A549 (cell line): Measurements from ENCODE around the gene XPR1. TPM values are rescaled to one million over a fixed set of nuclear protein-coding genes. Genes with fewer than 3 reads are reported as not detected.

ENCODE experiments used
- ATAC-seq, 2 experiments: fragments of 200-7000 bp in 1 of 2; fragments of >200 bp in 1 of 2; cut with Nextera tagmentation in 1 of 2; cut with Tn5 transposase in 1 of 2; 3 replicates each; pipeline versions ENCODE4 v1.8.0 to v1.9.1; 2018 to 2020; ENCODE audit warnings: mild to moderate bottlenecking in 1 of 2, moderate library complexity in 1 of 2
- CTCF ChIA-PET: fragments of 300-600 bp; sonication (Branson Sonifier 250); formaldehyde crosslinking; extraction: SDS; loops from one replicate; lab custom pipeline; 2021; ENCODE audit warnings: antibody characterized with exemption, inconsistent platforms; lab: Yijun Ruan, JAX
- POLR2A ChIA-PET: fragments of 350-600 bp; formaldehyde crosslinking; extraction: SDS; loops from one replicate; lab custom pipeline; 2021; ENCODE audit warnings: antibody characterized with exemption, inconsistent platforms; lab: Yijun Ruan, JAX
- DNase-seq, 2 experiments: peaks; one replicate each; pipeline versions ENCODE4 v3.0.0 to v3.0.0-alpha.2; 2011 to 2016; ENCODE audit warnings: low read depth in 1 of 2, low spot score in 1 of 2
- FAIRE-seq: peaks from 2 replicates; lab custom pipeline; 2011; peaks lifted over from hg19 to GRCh38; lab: Jason Lieb, UNC
- H3K27ac ChIP-seq, 2 experiments: fragments of >200 bp; sonication (Bioruptor Twin); formaldehyde crosslinking; 3 replicates each; pipeline ENCODE4 v1.5.1; 2016 to 2017
- H3K4me1 ChIP-seq: fragments of >200 bp; sonication (Bioruptor Twin); formaldehyde crosslinking; 3 replicates; pipeline ENCODE4 v1.6.1; 2016
- H3K4me2 ChIP-seq: fragments of >200 bp; sonication (Bioruptor Twin); formaldehyde crosslinking; 3 replicates; pipeline ENCODE4 v1.6.1; 2016
- H3K4me3 ChIP-seq: fragments of >200 bp; sonication (Bioruptor Twin); formaldehyde crosslinking; 3 replicates; pipeline ENCODE4 v1.5.1; 2016
- H3K9me3 ChIP-seq: fragments of >200 bp; sonication (Bioruptor Twin); formaldehyde crosslinking; 3 replicates; pipeline ENCODE4 v1.6.1; 2016
- ATOH8 ChIP-seq: fragments of 250-450 bp; sonication (Bioruptor Pico); IDR thresholded peaks from 2 replicates; pipeline ENCODE4 v1.5.0; 2020; ENCODE audit warnings: low read depth, mild to moderate bottlenecking, moderate library complexity
- CHD2 ChIP-seq: fragments of 150-350 bp; IDR thresholded peaks from 2 replicates; pipeline ENCODE4 v1.6.1; 2014; ENCODE audit warnings: low read length; ENCODE audit not compliant: partially characterized antibody
- CTCF ChIP-seq: fragments of >200 bp; sonication (Bioruptor Twin); formaldehyde crosslinking; IDR thresholded peaks from 3 replicates; pipeline ENCODE4 v1.5.1; 2016
- EHF ChIP-seq: fragments of 250-450 bp; sonication (Bioruptor Pico); IDR thresholded peaks from 2 replicates; pipeline ENCODE4 v1.5.0; 2020; ENCODE audit warnings: mild to moderate bottlenecking
- EHMT2 ChIP-seq: fragments of 200-600 bp; sonication (generic); IDR thresholded peaks from 2 replicates; pipeline ENCODE4 v1.6.1; 2016; ENCODE audit warnings: antibody characterized with exemption, low read depth, mild to moderate bottlenecking, moderate library complexity
- EP300 ChIP-seq, 2 experiments: fragments of >200 bp; sonication (Bioruptor Twin); formaldehyde crosslinking; IDR thresholded peaks; 2 replicates in 1 of 2; 3 replicates in 1 of 2; pipeline ENCODE4 v1.6.1; 2016 to 2017
- HDAC2 ChIP-seq: fragments of 200-600 bp; sonication (generic); IDR thresholded peaks from 2 replicates; pipeline ENCODE4 v1.6.1; 2016
- HMGXB4 ChIP-seq: fragments of 250-450 bp; sonication (Bioruptor Pico); IDR thresholded peaks from 2 replicates; pipeline ENCODE4 v1.5.0; 2021; ENCODE audit warnings: mild to moderate bottlenecking, moderate library complexity, borderline replicate concordance
- HOXB5 ChIP-seq: fragments of 250-450 bp; sonication (Bioruptor Pico); IDR thresholded peaks from 2 replicates; pipeline ENCODE4 v1.5.0; 2020; ENCODE audit warnings: mild to moderate bottlenecking, moderate library complexity
- JUN ChIP-seq, 2 experiments: fragments of >200 bp; sonication (Bioruptor Twin); formaldehyde crosslinking; IDR thresholded peaks; 2 replicates in 1 of 2; 3 replicates in 1 of 2; pipeline ENCODE4 v1.6.1; 2016 to 2017
- JUNB ChIP-seq: fragments of >200 bp; sonication (Bioruptor Twin); formaldehyde crosslinking; IDR thresholded peaks from 2 replicates; pipeline ENCODE4 v1.6.1; 2016
- KDM1A ChIP-seq: fragments of 200-600 bp; sonication (generic); IDR thresholded peaks from 2 replicates; pipeline ENCODE4 v1.6.1; 2016; ENCODE audit warnings: low read depth, mild to moderate bottlenecking
- NFE2L2 ChIP-seq: fragments of 150-350 bp; conservative IDR thresholded peaks from 2 replicates; pipeline ENCODE4 v1.6.1; 2014; ENCODE audit warnings: low read length
- RARB ChIP-seq: fragments of 250-450 bp; sonication (Bioruptor Pico); IDR thresholded peaks from 2 replicates; pipeline ENCODE4 v1.8.0; 2021; ENCODE audit warnings: mild to moderate bottlenecking, moderate library complexity
- REST ChIP-seq: fragments of 200-600 bp; sonication (generic); IDR thresholded peaks from 2 replicates; pipeline ENCODE4 v1.6.1; 2016; ENCODE audit warnings: antibody characterized with exemption, mild to moderate bottlenecking, moderate library complexity
- RNF2 ChIP-seq: fragments of 200-600 bp; sonication (generic); IDR thresholded peaks from 2 replicates; pipeline ENCODE4 v1.6.1; 2016; ENCODE audit warnings: low read depth, mild to moderate bottlenecking, antibody characterized with exemption, moderate library complexity, borderline replicate concordance
- WGBS: methylation state at CpG from one replicate; pipeline ENCODE4 v1.1.6; 2017; ENCODE audit errors: missing lambda C conversion rate; 5-methylcytosine and 5-hydroxymethylcytosine counted together
- polyA plus RNA-seq, 4 experiments: library from polyadenylated mRNA; depleted of rRNA in 3 of 4; stranded (reverse); fragments of >200 nt; fragmentation: RNase III in 1 of 4; extraction: RNeasy Plus Mini Kit Qiagen cat#74134 plus additional on column Dnase treatment in 1 of 4; gene quantifications; 2 replicates in 3 of 4; 3 replicates in 1 of 4; pipeline ENCODE4 v1.2.3, GENCODE V29; 2011 to 2017
- TF ChIP-seq, protein P1 (sequence below): fragments of 450-650 bp; IDR thresholded peaks from 2 replicates; pipeline ENCODE4 v1.6.1; 2014; ENCODE audit warnings: antibody characterized with exemption
- TF ChIP-seq, protein P2 (sequence below): fragments of >200 bp; sonication (Bioruptor Twin); formaldehyde crosslinking; IDR thresholded peaks from 3 replicates; pipeline ENCODE4 v1.6.1; 2016

The XPR1 gene
- polyA plus RNA-seq, 2 of the 4 experiments (the other 2 are of a cell fraction), result 37.5 to 86.1 TPM

GRCh38 chr1:180906511-180906910 is 274.7 kb downstream of the XPR1 start:
- ChIA-PET POLR2A (no interaction called here), CTCF (interaction anchor here (0.5 to 2.8 kb wide), 5 partner anchors 25 to 283 kb away, joined by 3 to 7 read pairs (median 3); no protein-coding TSS in a partner anchor)
- ATAC-seq, result no peak
- Histone ChIP-seq H3K9me3 (no peaks in the 10 kb centered on the region), H3K4me3 (no peak overlapping the region), H3K4me2 (no peak overlapping the region), H3K4me1 (peaks cover 10% of the 10 kb centered on the region; the same call in 2 of the 3 replicates), H3K27ac (no peak overlapping the region)
- no peak for DNase-seq
- TF ChIP-seq CTCF (no peak), CHD2 (no peak), HDAC2 (no peak), KDM1A (no peak), REST (no peak), RARB (no peak), ATOH8 (CRISPR knock-in tag) (no peak), NFE2L2 (no peak), EP300 (IDR thresholded peaks at IDR 0.05) (no peak), JUNB (no peak), EHMT2 (no peak), HMGXB4 (CRISPR knock-in tag) (no peak), EHF (CRISPR knock-in tag) (no peak), JUN (IDR thresholded peaks at IDR 0.05) (no peak), RNF2 (no peak), HOXB5 (CRISPR knock-in tag) (no peak)
- TF ChIP-seq, protein P1, sequence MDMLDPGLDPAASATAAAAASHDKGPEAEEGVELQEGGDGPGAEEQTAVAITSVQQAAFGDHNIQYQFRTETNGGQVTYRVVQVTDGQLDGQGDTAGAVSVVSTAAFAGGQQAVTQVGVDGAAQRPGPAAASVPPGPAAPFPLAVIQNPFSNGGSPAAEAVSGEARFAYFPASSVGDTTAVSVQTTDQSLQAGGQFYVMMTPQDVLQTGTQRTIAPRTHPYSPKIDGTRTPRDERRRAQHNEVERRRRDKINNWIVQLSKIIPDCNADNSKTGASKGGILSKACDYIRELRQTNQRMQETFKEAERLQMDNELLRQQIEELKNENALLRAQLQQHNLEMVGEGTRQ, result no peak
- TF ChIP-seq, protein P2, sequence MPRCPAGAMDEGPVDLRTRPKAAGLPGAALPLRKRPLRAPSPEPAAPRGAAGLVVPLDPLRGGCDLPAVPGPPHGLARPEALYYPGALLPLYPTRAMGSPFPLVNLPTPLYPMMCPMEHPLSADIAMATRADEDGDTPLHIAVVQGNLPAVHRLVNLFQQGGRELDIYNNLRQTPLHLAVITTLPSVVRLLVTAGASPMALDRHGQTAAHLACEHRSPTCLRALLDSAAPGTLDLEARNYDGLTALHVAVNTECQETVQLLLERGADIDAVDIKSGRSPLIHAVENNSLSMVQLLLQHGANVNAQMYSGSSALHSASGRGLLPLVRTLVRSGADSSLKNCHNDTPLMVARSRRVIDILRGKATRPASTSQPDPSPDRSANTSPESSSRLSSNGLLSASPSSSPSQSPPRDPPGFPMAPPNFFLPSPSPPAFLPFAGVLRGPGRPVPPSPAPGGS, result no peak
- WGBS, result 85% methylated on average over 9 of the region's 9 CpGs
- no peak for FAIRE-seq
